ENCODE results near the gene ABHD3. TPM values are rescaled to one million over a fixed set of nuclear protein-coding genes. Genes with fewer than 3 reads are reported as not detected.
"Not testable (repeated sequence)": the region's sequence is repeated elsewhere in the genome, so short reads cannot be mapped to it uniquely, and the experiment has no call there.

Gene ABHD3
- total RNA-seq, 1 donor from 2014 or later = 10.5 TPM

DNA sequence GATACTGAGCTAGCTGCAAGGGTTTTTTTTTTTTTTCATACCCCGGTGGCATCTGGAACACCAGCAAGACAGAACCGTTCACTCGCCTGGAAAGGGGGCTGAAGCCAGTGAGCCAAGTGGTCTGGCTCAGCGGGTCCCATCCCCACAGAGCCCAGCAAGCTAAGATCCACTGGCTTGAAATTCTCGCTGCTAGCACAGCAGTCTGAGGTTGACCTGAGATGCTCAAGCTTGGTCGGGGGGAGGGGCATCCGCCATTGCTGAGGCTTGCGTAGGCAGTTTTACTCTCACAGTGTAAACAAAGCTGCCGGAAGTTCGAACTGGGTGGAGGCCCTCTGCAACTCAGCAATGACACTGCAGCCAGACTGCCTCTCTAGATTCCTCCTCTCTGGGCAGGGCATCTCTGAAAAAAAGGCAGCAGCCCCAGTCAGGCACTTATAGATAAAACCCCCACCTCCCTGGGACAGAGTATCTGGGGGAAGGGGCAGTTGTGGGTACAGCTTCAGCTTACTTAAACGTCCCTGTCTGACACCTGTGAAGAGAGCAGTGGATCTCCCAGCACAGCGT lies 31.0 kb upstream of the ABHD3 start:
- H3K27me3 ChIP-seq (ENCODE audit: control insufficient read depth, insufficient read depth, low read length) = no peaks in the 10 kb centered on the region
- no peak for FAIRE-seq

GRCh38 chr18:21733011-21733410 lies 28.4 kb upstream of the ABHD3 start:
- no peaks in the 10 kb centered on the region for H3K36me3 ChIP-seq (ENCODE audit: control insufficient read depth, insufficient read depth, low read length)
- DNase-seq (ENCODE audit: low read depth) (no peak), FAIRE-seq (no peak)
- H3K4me3 ChIP-seq (ENCODE audit: low read depth, low read length) = no peak overlapping the region
- no peaks in the 10 kb centered on the region for H3K27me3 ChIP-seq (ENCODE audit: control insufficient read depth, insufficient read depth, low read length)
- TF ChIP-seq, protein P1, sequence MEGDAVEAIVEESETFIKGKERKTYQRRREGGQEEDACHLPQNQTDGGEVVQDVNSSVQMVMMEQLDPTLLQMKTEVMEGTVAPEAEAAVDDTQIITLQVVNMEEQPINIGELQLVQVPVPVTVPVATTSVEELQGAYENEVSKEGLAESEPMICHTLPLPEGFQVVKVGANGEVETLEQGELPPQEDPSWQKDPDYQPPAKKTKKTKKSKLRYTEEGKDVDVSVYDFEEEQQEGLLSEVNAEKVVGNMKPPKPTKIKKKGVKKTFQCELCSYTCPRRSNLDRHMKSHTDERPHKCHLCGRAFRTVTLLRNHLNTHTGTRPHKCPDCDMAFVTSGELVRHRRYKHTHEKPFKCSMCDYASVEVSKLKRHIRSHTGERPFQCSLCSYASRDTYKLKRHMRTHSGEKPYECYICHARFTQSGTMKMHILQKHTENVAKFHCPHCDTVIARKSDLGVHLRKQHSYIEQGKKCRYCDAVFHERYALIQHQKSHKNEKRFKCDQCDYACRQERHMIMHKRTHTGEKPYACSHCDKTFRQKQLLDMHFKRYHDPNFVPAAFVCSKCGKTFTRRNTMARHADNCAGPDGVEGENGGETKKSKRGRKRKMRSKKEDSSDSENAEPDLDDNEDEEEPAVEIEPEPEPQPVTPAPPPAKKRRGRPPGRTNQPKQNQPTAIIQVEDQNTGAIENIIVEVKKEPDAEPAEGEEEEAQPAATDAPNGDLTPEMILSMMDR (IDR thresholded peaks at IDR 0.05; ENCODE audit: insufficient read depth, low read length, severe bottlenecking) = no peak

More for the DNA sequence above, 31.0 kb upstream of the ABHD3 start:
- peak; percentile 86 for DNase-seq (ENCODE audit: low read depth)
- Histone ChIP-seq H3K36me3 (ENCODE audit: control insufficient read depth, insufficient read depth, low read length) (no peaks in the 10 kb centered on the region), H3K4me3 (ENCODE audit: low read depth, low read length) (no peak overlapping the region)
- TF ChIP-seq, protein P1 (IDR thresholded peaks at IDR 0.05; ENCODE audit: insufficient read depth, low read length, severe bottlenecking) = no peak

DNA sequence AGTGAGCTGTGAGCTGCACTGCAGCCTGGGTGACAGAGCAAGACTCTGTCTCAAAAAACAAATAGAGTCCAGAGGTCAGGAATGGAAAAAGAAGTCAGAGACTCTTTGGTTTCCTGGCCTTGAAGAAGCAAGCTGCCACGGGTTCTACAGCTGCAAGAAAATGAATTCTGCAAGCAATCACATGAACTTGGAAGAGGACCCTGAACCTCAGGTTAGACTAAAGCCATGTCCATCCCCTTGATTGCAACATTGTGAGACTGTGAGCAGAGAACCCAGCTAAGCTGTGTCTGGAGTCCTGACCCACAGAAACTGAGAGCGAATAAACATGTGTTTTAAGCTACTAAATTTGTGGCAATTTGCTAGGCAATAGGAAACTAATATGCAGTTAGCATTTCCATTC lies 23.1 kb upstream of the ABHD3 start:
- Histone ChIP-seq H3K4me3 (ENCODE audit: low read depth, low read length) (no peak overlapping the region), H3K36me3 (ENCODE audit: control insufficient read depth, insufficient read depth, low read length) (no peaks in the 10 kb centered on the region), H3K27me3 (ENCODE audit: control insufficient read depth, insufficient read depth, low read length) (no peaks in the 10 kb centered on the region)
- DNase-seq (ENCODE audit: low read depth) (no peak), FAIRE-seq (no peak)
- TF ChIP-seq, protein P1 (IDR thresholded peaks at IDR 0.05; ENCODE audit: insufficient read depth, low read length, severe bottlenecking) = no peak

- FAIRE-seq (no peak), DNase-seq (ENCODE audit: low read depth) (no peak)
- Histone ChIP-seq H3K4me3 (ENCODE audit: low read depth, low read length) (no peak overlapping the region), H3K36me3 (ENCODE audit: control insufficient read depth, insufficient read depth, low read length) (no peaks in the 10 kb centered on the region), H3K27me3 (ENCODE audit: control insufficient read depth, insufficient read depth, low read length) (no peaks in the 10 kb centered on the region)
- TF ChIP-seq, protein P1 (IDR thresholded peaks at IDR 0.05; ENCODE audit: insufficient read depth, low read length, severe bottlenecking) = no peak
Measured at GRCh38 chr18:21725201-21725600, 20.6 kb upstream of the ABHD3 start.

DNA sequence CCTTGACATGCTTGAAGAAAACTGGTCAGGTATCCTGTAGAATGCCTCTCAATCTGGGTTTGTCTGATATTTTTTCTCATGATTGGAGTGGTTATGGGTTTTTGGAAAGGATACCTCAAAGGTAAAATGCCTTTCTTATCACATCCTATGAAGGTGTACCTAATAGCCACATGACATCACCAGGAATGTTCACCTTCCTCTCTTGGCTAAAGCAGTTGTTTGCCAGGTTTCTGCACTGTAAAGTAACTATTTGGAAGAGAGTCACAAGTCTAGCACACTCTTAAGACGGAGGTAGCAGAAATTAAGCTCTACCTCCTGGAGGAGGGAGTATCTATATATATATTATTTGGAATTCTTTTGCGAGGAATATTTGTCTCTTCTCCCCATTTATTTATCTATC lies 18.1 kb upstream of the ABHD3 start:
- TF ChIP-seq, protein P1 (IDR thresholded peaks at IDR 0.05; ENCODE audit: insufficient read depth, low read length, severe bottlenecking) = no peak
- FAIRE-seq (no peak), DNase-seq (ENCODE audit: low read depth) (peak; percentile 28)
- H3K27me3 ChIP-seq (ENCODE audit: control insufficient read depth, insufficient read depth, low read length) = no peaks in the 10 kb centered on the region
- no peak overlapping the region for H3K4me3 ChIP-seq (ENCODE audit: low read depth, low read length)
- no peaks in the 10 kb centered on the region for H3K36me3 ChIP-seq (ENCODE audit: control insufficient read depth, insufficient read depth, low read length)

DNA sequence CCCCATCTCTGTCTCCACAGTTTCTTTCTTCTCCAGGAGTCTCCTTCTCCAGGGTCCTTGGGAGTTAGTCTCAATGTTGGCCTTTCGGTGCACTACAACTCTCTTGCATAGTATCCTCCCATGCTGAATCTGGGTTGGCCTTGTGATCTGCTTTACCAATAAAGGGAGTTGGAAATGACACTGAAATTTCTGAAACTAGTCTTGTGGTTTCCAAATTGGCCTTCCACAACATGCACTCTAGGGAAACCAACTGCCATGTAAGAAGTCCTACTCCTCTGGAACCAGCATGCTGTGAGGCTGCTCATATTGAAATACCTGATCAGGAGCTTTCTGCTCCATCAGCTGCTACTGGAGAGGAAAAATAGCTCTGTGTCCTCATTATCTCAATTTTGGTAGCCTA lies 9.9 kb upstream of the ABHD3 start:
- no peak for DNase-seq (ENCODE audit: low read depth)
- TF ChIP-seq, protein P1 (IDR thresholded peaks at IDR 0.05; ENCODE audit: insufficient read depth, low read length, severe bottlenecking) = no peak
- Histone ChIP-seq H3K36me3 (ENCODE audit: control insufficient read depth, insufficient read depth, low read length) (no peaks in the 10 kb centered on the region), H3K27me3 (ENCODE audit: control insufficient read depth, insufficient read depth, low read length) (no peaks in the 10 kb centered on the region), H3K4me3 (ENCODE audit: low read depth, low read length) (no peak overlapping the region)
- FAIRE-seq = no peak

GRCh38 chr18:21707130-21707529 lies 2.6 kb upstream of the ABHD3 start:
- not testable (repeated sequence) for DNase-seq (ENCODE audit: low read depth); FAIRE-seq; H3K4me3 ChIP-seq (ENCODE audit: low read depth, low read length)

More at GRCh38 chr18:21707130-21707529, 2.6 kb upstream of the ABHD3 start:
- H3K36me3 ChIP-seq (ENCODE audit: control insufficient read depth, insufficient read depth, low read length); H3K27me3 ChIP-seq (ENCODE audit: control insufficient read depth, insufficient read depth, low read length): not testable (repeated sequence)
